Measurements from ENCODE around the gene PHAF1. TPM values are rescaled to one million over a fixed set of nuclear protein-coding genes. Genes with fewer than 3 reads are reported as not detected.
A peak's percentile ranks its signal among the peaks of the same experiment; 100 is the strongest.

The PHAF1 gene
- total RNA-seq, 2 experiments from 2014 or later = 12.4 to 13.3 TPM

- Mint-ChIP-seq H3K36me3 (ENCODE audit: low read depth) (peaks cover 38% of the 10 kb centered on the region), H3K27me3 (no peaks in the 10 kb centered on the region), H3K4me3 (no peak overlapping the region), H3K9me3 (no peaks in the 10 kb centered on the region), H3K4me1 (peaks cover 9% of the 10 kb centered on the region), H3K27ac (no peak overlapping the region)
- POLR2A ChIA-PET = no interaction called here
- CTCF ChIA-PET = interaction anchor here (0.9 kb wide), 1 partner anchor 13 kb away, joined by 3 read pairs; no protein-coding TSS in a partner anchor
- no peak for DNase-seq
Observed at GRCh38 chr16:67088551-67088950, 21.2 kb upstream of the PHAF1 start.

- Mint-ChIP-seq H3K36me3 (ENCODE audit: low read depth) (peaks cover 42% of the 10 kb centered on the region), H3K9me3 (no peaks in the 10 kb centered on the region), H3K4me1 (peaks cover 9% of the 10 kb centered on the region), H3K27me3 (no peaks in the 10 kb centered on the region), H3K4me3 (no peak overlapping the region), H3K27ac (no peak overlapping the region)
- ChIA-PET CTCF (no interaction called here), POLR2A (no interaction called here)
- no peak for DNase-seq
Observed at GRCh38 chr16:67089101-67089500, 20.6 kb upstream of the PHAF1 start.

GRCh38 chr16:67091906-67092566 lies 17.7 kb upstream of the PHAF1 start:
- ChIA-PET POLR2A (interaction anchor here (1.2 to 1.5 kb wide), 2 partner anchors 9 to 69 kb away, joined by 3 to 4 read pairs; no protein-coding TSS in a partner anchor), CTCF (interaction anchor here (0.8 to 1.4 kb wide), 3 partner anchors 9 to 196 kb away, joined by 3 to 5 read pairs (median 3); no protein-coding TSS in a partner anchor)
- DNase-seq = no peak
- Mint-ChIP-seq H3K4me1 (peaks cover 4% of the 10 kb centered on the region), H3K9me3 (no peaks in the 10 kb centered on the region), H3K36me3 (ENCODE audit: low read depth) (peaks cover 32% of the 10 kb centered on the region), H3K4me3 (no peak overlapping the region), H3K27me3 (no peaks in the 10 kb centered on the region), H3K27ac (no peak overlapping the region)

- Mint-ChIP-seq H3K27me3 (no peaks in the 10 kb centered on the region), H3K4me1 (peaks cover 4% of the 10 kb centered on the region), H3K9me3 (no peaks in the 10 kb centered on the region), H3K36me3 (ENCODE audit: low read depth) (peaks cover 26% of the 10 kb centered on the region), H3K4me3 (no peak overlapping the region), H3K27ac (no peak overlapping the region)
- ChIA-PET POLR2A (interaction anchor here (1.5 kb wide), 1 partner anchor 67 kb away, joined by 4 read pairs; no protein-coding TSS in a partner anchor), CTCF (interaction anchor here (0.6 to 1.3 kb wide), 3 partner anchors 26 to 469 kb away, joined by 3 to 7 read pairs (median 3); partner anchors contain the start of gene CTCF)
- no peak for DNase-seq
Observed at GRCh38 chr16:67093098-67093726, 16.5 kb upstream of the PHAF1 start.

- POLR2A ChIA-PET = interaction anchor here (0.9 kb wide), 1 partner anchor 11 kb away, joined by 3 read pairs; no protein-coding TSS in a partner anchor
- H3K4me1 Mint-ChIP-seq = peaks cover 2% of the 10 kb centered on the region
- CTCF ChIA-PET = interaction anchor here (0.9 to 7.7 kb wide), 6 partner anchors 53 to 151 kb away, joined by 3 to 88 read pairs (median 3); no protein-coding TSS in a partner anchor
- H3K36me3 Mint-ChIP-seq (ENCODE audit: low read depth) = peaks cover 33% of the 10 kb centered on the region
- no peak overlapping the region for H3K27ac Mint-ChIP-seq
- no peak overlapping the region for H3K4me3 Mint-ChIP-seq
- no peaks in the 10 kb centered on the region for H3K27me3 Mint-ChIP-seq
- H3K9me3 Mint-ChIP-seq = no peaks in the 10 kb centered on the region
- no peak for DNase-seq
Observed at GRCh38 chr16:67098599-67098998, 11.1 kb upstream of the PHAF1 start.

- no peak for DNase-seq
- Mint-ChIP-seq H3K27me3 (no peaks in the 10 kb centered on the region), H3K4me3 (no peak overlapping the region), H3K36me3 (ENCODE audit: low read depth) (peaks cover 23% of the 10 kb centered on the region), H3K27ac (no peak overlapping the region), H3K4me1 (peaks cover 2% of the 10 kb centered on the region), H3K9me3 (no peaks in the 10 kb centered on the region)
- CTCF ChIA-PET = interaction anchor here (0.7 to 7.7 kb wide), 12 partner anchors 10 to 140 kb away, joined by 3 to 88 read pairs (median 5); partner anchors contain the start of genes CBFB and CES3
- POLR2A ChIA-PET = interaction anchor here (0.9 to 2.0 kb wide), 5 partner anchors 9 to 87 kb away, joined by 3 to 5 read pairs (median 4); no protein-coding TSS in a partner anchor
Observed at GRCh38 chr16:67100569-67101310, 9.0 kb upstream of the PHAF1 start.

GRCh38 chr16:67101311-67102082 lies 8.2 kb upstream of the PHAF1 start:
- no peak overlapping the region for H3K27ac Mint-ChIP-seq
- H3K36me3 Mint-ChIP-seq (ENCODE audit: low read depth) = peaks cover 23% of the 10 kb centered on the region
- no peaks in the 10 kb centered on the region for H3K27me3 Mint-ChIP-seq
- H3K9me3 Mint-ChIP-seq = no peaks in the 10 kb centered on the region
- no peak for DNase-seq
- POLR2A ChIA-PET = interaction anchor here (0.9 to 2.0 kb wide), 5 partner anchors 10 to 88 kb away, joined by 3 to 5 read pairs (median 3); partner anchors contain the start of gene B3GNT9
- no peak overlapping the region for H3K4me3 Mint-ChIP-seq
- CTCF ChIA-PET = interaction anchor here (0.7 to 7.7 kb wide), 12 partner anchors 10 to 141 kb away, joined by 3 to 88 read pairs (median 5); partner anchors contain the start of genes CBFB and CES3
- H3K4me1 Mint-ChIP-seq = peaks cover 2% of the 10 kb centered on the region

DNA sequence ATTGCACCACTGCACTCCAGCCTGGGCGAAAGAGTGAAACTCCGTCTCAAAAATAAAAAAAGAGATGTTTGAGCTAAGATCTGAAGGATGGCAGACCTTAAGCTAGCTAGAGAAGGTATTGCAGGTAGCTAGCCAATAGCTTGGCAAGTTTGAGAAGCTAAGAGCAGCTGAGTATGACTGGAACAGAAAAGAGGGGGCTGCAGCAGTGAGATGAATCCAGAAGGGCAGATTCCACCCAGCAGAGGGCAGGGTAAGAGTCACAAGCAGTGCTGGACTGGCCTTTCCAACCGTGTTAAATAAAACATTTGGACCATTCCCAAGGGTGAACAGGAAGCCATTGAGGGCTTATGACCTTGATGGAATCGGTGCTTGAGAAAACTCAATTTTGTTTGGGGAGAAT lies 5.7 kb upstream of the PHAF1 start:
- Mint-ChIP-seq H3K9me3 (no peaks in the 10 kb centered on the region), H3K27ac (peak overlapping the region; percentile 8), H3K4me1 (peaks cover 2% of the 10 kb centered on the region), H3K4me3 (no peak overlapping the region), H3K27me3 (no peaks in the 10 kb centered on the region), H3K36me3 (ENCODE audit: low read depth) (peaks cover 22% of the 10 kb centered on the region)
- DNase-seq = no peak
- ChIA-PET CTCF (interaction anchor here (0.9 to 7.7 kb wide), 7 partner anchors 13 to 128 kb away, joined by 3 to 88 read pairs (median 6); partner anchors contain the start of gene B3GNT9), POLR2A (interaction anchor here (0.6 to 1.3 kb wide), 3 partner anchors 45 to 228 kb away, joined by 3 to 4 read pairs (median 3); no protein-coding TSS in a partner anchor)

GRCh38 chr16:67104845-67105244 lies 4.9 kb upstream of the PHAF1 start:
- no peak overlapping the region for H3K27ac Mint-ChIP-seq
- H3K4me3 Mint-ChIP-seq = no peak overlapping the region
- H3K27me3 Mint-ChIP-seq = no peaks in the 10 kb centered on the region
- H3K9me3 Mint-ChIP-seq = no peaks in the 10 kb centered on the region
- H3K36me3 Mint-ChIP-seq (ENCODE audit: low read depth) = peaks cover 15% of the 10 kb centered on the region
- ChIA-PET POLR2A (interaction anchor here (0.6 to 1.3 kb wide), 3 partner anchors 44 to 229 kb away, joined by 3 to 4 read pairs (median 3); no protein-coding TSS in a partner anchor), CTCF (interaction anchor here (0.9 to 7.7 kb wide), 4 partner anchors 50 to 129 kb away, joined by 4 to 88 read pairs (median 8); no protein-coding TSS in a partner anchor)
- peaks cover 9% of the 10 kb centered on the region for H3K4me1 Mint-ChIP-seq
- no peak for DNase-seq

GRCh38 chr16:67105246-67105645 lies 4.5 kb upstream of the PHAF1 start:
- peaks cover 15% of the 10 kb centered on the region for H3K36me3 Mint-ChIP-seq (ENCODE audit: low read depth)
- H3K9me3 Mint-ChIP-seq = no peaks in the 10 kb centered on the region
- no peak for DNase-seq
- no peak overlapping the region for H3K4me3 Mint-ChIP-seq
- CTCF ChIA-PET = interaction anchor here (0.6 to 7.7 kb wide), 3 partner anchors 50 to 151 kb away, joined by 3 to 88 read pairs (median 4); no protein-coding TSS in a partner anchor
- no peaks in the 10 kb centered on the region for H3K27me3 Mint-ChIP-seq
- POLR2A ChIA-PET = interaction anchor here (0.8 to 1.0 kb wide), 2 partner anchors 92 to 146 kb away, joined by 3 read pairs; no protein-coding TSS in a partner anchor
- peaks cover 9% of the 10 kb centered on the region for H3K4me1 Mint-ChIP-seq
- H3K27ac Mint-ChIP-seq = no peak overlapping the region

DNA sequence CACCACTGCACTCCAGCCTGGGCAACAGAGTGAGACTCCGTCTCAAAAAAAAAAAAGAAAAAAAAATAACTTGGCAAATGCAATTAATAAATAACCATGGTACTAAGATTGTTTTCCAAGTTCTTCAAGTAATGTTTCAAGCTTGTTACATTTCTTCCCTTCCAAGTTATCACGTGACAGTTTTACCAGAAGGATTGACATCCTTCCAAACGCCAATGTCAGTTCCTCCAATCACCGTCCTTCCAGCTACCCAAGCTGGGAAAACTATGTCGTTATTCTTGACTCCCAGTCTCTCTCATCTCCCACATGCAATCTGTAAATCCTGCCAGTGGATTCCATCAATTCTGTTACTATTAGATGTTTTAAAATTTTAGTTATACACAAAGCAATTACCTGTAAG lies 3.9 kb upstream of the PHAF1 start:
- no peak overlapping the region for H3K4me3 Mint-ChIP-seq
- H3K27me3 Mint-ChIP-seq = no peaks in the 10 kb centered on the region
- DNase-seq = no peak
- no peak overlapping the region for H3K27ac Mint-ChIP-seq
- ChIA-PET POLR2A (interaction anchor here (1.0 kb wide), 2 partner anchors 78 to 92 kb away, joined by 3 read pairs; no protein-coding TSS in a partner anchor), CTCF (interaction anchor here (0.6 to 7.7 kb wide), 5 partner anchors 49 to 152 kb away, joined by 3 to 88 read pairs (median 4); no protein-coding TSS in a partner anchor)
- peaks cover 15% of the 10 kb centered on the region for H3K36me3 Mint-ChIP-seq (ENCODE audit: low read depth)
- H3K9me3 Mint-ChIP-seq = no peaks in the 10 kb centered on the region
- H3K4me1 Mint-ChIP-seq = peaks cover 12% of the 10 kb centered on the region
